Aorta (tissue), 5 donors: Measurements from ENCODE around the gene KCNT2. TPM values are rescaled to one million over a fixed set of nuclear protein-coding genes. Genes with fewer than 3 reads are reported as not detected.

Experiments
- ATAC-seq: fragments of 200-7000 bp; cut with Tn5 transposase; one replicate; pipeline ENCODE4 v1.9.1; 2022; ENCODE audit warnings: moderate library complexity; ENCODE audit not compliant: low FRiP score
- DNase-seq, 2 donors: peaks; one replicate each; pipeline ENCODE4 v3.0.0-alpha.2; 2020
- H3K27ac ChIP-seq, 2 donors: one replicate each; pipeline ENCODE4 v1.5.1; 2013; ENCODE audit warnings: low read length in 2 of 2, mild to moderate bottlenecking in 2 of 2, moderate library complexity in 2 of 2, control low read depth in 1 of 2, inconsistent platforms in 1 of 2, low read depth in 1 of 2
- H3K27me3 ChIP-seq, 2 donors: one replicate each; pipeline ENCODE4 v1.6.1; 2013; ENCODE audit warnings: control low read depth in 1 of 2, low read length in 1 of 2, mild to moderate bottlenecking in 1 of 2, moderate library complexity in 1 of 2; ENCODE audit not compliant: insufficient read depth in 2 of 2, control insufficient read depth in 1 of 2
- H3K36me3 ChIP-seq, 2 donors: one replicate each; pipeline ENCODE4 v1.6.1; 2013; ENCODE audit warnings: control low read depth in 1 of 2, low read length in 1 of 2, mild to moderate bottlenecking in 1 of 2; ENCODE audit not compliant: insufficient read depth in 2 of 2, control insufficient read depth in 1 of 2
- H3K4me1 ChIP-seq, 2 donors: one replicate each; pipeline ENCODE4 v1.6.1; 2013; ENCODE audit warnings: low read length in 2 of 2, control low read depth in 1 of 2, mild to moderate bottlenecking in 1 of 2, moderate library complexity in 1 of 2; ENCODE audit not compliant: insufficient read depth in 2 of 2, control insufficient read depth in 1 of 2
- H3K4me3 ChIP-seq, 2 donors: one replicate each; pipeline ENCODE4 v1.5.1; 2013; ENCODE audit warnings: low read length in 2 of 2, control low read depth in 1 of 2, mild to moderate bottlenecking in 1 of 2
- H3K9me3 ChIP-seq: one replicate; pipeline ENCODE4 v1.6.1; 2013; ENCODE audit warnings: mild to moderate bottlenecking, low read length; ENCODE audit not compliant: control insufficient read depth
- WGBS, 2 donors: extraction: QIAGEN DNeasy Blood & Tissue Kit; methylation state at CpG; one replicate each; pipeline ENCODE4 v1.1.7; 2013; 5-methylcytosine and 5-hydroxymethylcytosine counted together
- intact Hi-C, 2 donors: fragments of 100-400 bp; cut with DNase I; formaldehyde crosslinking; loops; one replicate each; pipeline versions ENCODE4 v1.14.2 to v1.15.0; 2022
- polyA plus RNA-seq, 2 donors: library from polyadenylated mRNA; stranded (reverse); fragments of 200-250 nt; gene quantifications; one replicate each; pipeline ENCODE4 v1.2.3, GENCODE V29; 2013
- total RNA-seq, 2 donors: library from RNA; stranded (reverse); fragmentation: NEBNext Ultra II Directional; extraction: Animal tissue kit (Norgen Biotek cat#: 25700); gene quantifications; one replicate each; pipeline ENCODE4 v1.2.1, GENCODE V29; 2021
- donor health status: healthy with polysubstance abuse.
- donor health status: Bipolar disorder and iron deficiency.
- donor health status: DM: no; HTN: no; CAD: no.
- donor health status: DM: no; HTN: no; CAD: no.
- donor health status: DM: yes; HTN: yes; CAD: no.

The KCNT2 gene
- total and polyA plus RNA-seq, 4 donors = 3.0 to 23.3 (median 16.3) TPM

DNA sequence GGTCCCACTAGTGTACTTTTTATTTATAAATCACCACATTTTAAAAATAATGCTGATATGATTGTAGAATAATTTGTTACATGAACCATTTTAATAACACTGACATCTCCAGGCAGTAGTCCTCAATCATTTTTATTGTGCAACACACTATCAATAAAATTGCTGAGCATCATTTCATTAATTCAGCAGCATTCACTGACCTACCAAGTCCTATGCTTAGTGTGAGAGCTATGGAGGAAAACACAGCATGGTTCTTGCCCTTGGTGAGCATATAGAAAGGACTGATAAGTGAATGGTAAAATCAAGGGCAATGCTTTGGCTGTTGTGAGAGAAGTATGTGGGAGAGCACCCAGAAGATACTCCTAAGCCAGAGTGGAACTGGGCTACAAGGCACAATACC is 119.7 kb downstream of the KCNT2 start:
- ATAC-seq = no peak
- intact Hi-C loops = no loop called here

DNA sequence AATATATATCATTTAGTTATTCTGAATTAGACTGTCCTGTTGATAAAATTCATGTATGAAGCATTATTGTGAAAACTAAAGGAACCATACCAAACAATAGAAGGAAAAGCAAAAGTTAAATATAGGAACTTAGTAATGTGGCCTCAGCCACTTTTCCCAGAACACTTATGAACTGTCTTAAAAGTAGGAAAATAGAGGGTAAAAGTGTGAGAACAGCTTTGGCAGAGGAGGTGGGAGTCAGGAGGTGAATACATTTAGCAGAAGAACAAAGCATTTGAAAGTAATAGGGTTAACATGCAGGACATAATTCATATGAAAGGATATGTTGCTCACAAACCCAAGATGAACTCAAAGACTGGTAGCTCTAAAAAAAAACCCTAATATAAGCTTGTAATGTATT is 121.9 kb downstream of the KCNT2 start:
- no peak overlapping the region for H3K27ac ChIP-seq
- ATAC-seq (no peak), DNase-seq (no peak)
- H3K27me3 ChIP-seq = no peaks in the 10 kb centered on the region
- no peaks in the 10 kb centered on the region for H3K36me3 ChIP-seq
- H3K4me1 ChIP-seq = no peaks in the 10 kb centered on the region
- no peak overlapping the region for H3K4me3 ChIP-seq
- no peaks in the 10 kb centered on the region for H3K9me3 ChIP-seq
- intact Hi-C loops = no loop called here

More for the DNA sequence above, 119.7 kb downstream of the KCNT2 start:
- DNase-seq = no peak
- Histone ChIP-seq H3K4me3 (no peak overlapping the region), H3K27me3 (no peaks in the 10 kb centered on the region), H3K4me1 (no peaks in the 10 kb centered on the region), H3K9me3 (no peaks in the 10 kb centered on the region), H3K36me3 (no peaks in the 10 kb centered on the region), H3K27ac (no peak overlapping the region)

DNA sequence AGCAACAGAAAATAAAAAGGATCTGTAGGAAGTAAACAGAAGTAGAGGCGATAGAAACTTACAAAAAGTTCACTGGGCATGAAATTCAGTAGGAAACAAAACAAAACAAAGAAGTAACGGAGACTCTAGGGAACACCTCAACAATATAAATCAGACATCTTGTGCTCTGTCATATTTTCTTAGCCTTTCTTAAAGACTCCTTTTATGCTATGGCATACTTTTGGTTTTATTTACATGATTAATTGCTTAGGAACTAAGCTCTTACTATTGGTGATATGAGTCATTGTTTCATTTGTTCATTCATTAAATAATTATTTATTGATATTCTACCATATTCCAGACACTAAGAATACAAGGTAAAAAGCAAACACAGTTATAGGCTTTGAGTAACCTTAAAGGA is 126.6 kb downstream of the KCNT2 start:
- no peak overlapping the region for H3K4me3 ChIP-seq
- H3K27me3 ChIP-seq = no peaks in the 10 kb centered on the region
- 86 to 87% methylated on average over 2 of the region's 2 CpGs for WGBS, 2 donors
- DNase-seq (no peak), ATAC-seq (no peak)
- no peaks in the 10 kb centered on the region for H3K4me1 ChIP-seq
- H3K36me3 ChIP-seq = no peaks in the 10 kb centered on the region
- H3K27ac ChIP-seq = no peak overlapping the region
- intact Hi-C loops = no loop called here
- H3K9me3 ChIP-seq = no peaks in the 10 kb centered on the region

DNA sequence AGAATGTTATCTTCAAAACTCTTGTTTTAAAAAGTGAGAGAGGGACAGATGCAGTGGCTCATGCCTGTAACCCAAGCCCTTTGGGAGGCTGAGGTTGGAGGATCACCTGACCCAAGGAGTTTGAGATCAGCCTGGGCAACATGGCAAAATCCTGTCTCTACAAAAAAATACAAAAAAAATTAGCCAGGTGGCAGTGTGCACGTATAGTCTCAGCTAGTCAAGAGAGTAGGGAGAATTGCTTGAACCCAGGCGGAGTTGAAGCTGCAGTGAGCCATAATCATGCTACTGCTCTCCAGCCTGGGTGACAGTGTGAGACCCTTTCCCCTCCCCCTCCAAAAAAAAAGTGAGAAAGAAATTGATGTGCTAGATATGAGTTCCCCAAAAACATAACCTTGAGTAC is 131.0 kb downstream of the KCNT2 start:
- WGBS, 2 donors = 90 to 91% methylated on average over 2 of the region's 2 CpGs
- no peak for DNase-seq
- intact Hi-C loops = no loop called here
- Histone ChIP-seq H3K27ac (no peak overlapping the region), H3K4me3 (no peak overlapping the region), H3K9me3 (no peaks in the 10 kb centered on the region), H3K27me3 (no peaks in the 10 kb centered on the region), H3K4me1 (no peaks in the 10 kb centered on the region), H3K36me3 (no peaks in the 10 kb centered on the region)
- no peak for ATAC-seq

DNA sequence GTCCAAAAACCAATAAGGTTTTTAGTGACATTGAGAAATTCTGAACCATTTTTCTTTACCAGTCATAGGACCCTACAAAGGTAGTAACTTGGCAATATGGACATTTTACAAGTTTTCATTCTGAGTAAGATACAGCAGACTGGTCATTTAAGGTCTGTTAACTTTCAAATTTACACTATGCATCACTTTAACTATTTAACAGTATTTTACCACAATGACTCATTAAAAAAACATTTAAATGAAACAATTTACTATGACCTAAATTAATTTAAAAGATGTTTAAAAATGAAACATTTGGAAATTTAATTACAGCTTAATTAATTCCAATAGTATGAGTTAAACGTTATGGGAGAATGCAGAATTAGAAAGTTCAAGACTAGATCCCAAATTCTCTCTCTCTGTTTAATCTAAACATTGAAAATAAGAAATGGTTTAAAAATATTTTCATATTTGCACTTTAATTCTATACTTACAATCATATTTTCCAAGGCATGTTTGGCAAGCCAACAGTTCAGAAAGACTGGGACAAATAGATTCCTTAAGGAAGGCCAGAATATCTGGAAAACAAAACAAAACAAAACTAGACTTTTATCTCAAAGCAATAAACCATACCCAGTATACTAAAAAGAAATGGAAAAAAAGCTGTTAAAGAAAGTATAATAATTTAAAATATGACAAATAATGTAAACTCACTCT is 140.9 kb downstream of the KCNT2 start:
- H3K27me3 ChIP-seq = no peaks in the 10 kb centered on the region
- H3K9me3 ChIP-seq = no peaks in the 10 kb centered on the region
- intact Hi-C loops = no loop called here
- ATAC-seq (no peak), DNase-seq (no peak)
- H3K4me1 ChIP-seq = no peaks in the 10 kb centered on the region
- 29 to 38% methylated on average over 1 of the region's 1 CpG for WGBS, 2 donors
- no peak overlapping the region for H3K4me3 ChIP-seq
- H3K27ac ChIP-seq = no peak overlapping the region
- no peaks in the 10 kb centered on the region for H3K36me3 ChIP-seq

DNA sequence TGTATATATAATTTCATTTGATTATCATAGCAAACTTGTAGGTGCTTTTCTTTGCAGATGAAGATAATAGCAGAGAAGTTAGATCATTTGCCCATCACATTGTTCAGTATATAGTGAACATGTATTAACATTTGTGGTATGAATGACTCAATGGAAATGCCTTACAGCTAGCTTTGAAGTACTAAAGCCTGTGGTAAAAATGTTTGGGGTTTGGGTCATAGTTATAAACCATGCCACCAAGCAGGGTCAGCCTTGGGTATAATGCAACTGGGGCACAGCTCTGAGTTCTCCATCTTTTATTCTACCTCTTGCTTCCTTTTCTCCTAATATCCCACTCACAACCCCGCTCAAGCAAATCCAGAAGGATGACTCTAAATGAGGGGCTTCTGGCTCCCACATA is 141.6 kb downstream of the KCNT2 start:
- H3K27ac ChIP-seq = no peak overlapping the region
- H3K36me3 ChIP-seq = no peaks in the 10 kb centered on the region
- no peak overlapping the region for H3K4me3 ChIP-seq
- no peak for DNase-seq
- H3K27me3 ChIP-seq = no peaks in the 10 kb centered on the region
- no peaks in the 10 kb centered on the region for H3K9me3 ChIP-seq
- 98 to 100% methylated on average over 1 of the region's 1 CpG for WGBS, 2 donors
- intact Hi-C loops = no loop called here
- H3K4me1 ChIP-seq = no peaks in the 10 kb centered on the region
- ATAC-seq = no peak

DNA sequence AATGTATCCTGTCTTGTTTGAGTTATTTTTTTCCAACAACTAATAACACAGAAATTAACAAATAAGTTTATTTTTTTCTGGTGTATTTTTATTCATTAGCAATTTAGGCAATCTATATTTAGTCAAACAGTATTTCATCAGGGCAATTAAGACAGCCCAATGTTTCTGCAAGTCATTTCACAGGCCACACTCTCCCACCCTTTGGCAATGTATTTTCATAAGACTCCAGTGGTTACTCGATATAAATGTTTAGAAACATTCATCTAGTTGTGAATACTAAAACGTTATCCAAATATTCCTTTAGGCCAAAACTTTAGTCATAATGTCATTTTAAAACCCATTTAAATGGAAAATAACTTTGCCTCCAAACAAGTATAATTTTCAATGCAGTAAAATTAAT is 142.1 kb downstream of the KCNT2 start:
- no peak for DNase-seq
- H3K9me3 ChIP-seq = no peaks in the 10 kb centered on the region
- no peaks in the 10 kb centered on the region for H3K27me3 ChIP-seq
- H3K4me1 ChIP-seq = no peaks in the 10 kb centered on the region
- WGBS, 2 donors = 10 to 11% methylated on average over 2 of the region's 2 CpGs
- intact Hi-C loops = no loop called here
- no peaks in the 10 kb centered on the region for H3K36me3 ChIP-seq
- H3K27ac ChIP-seq = no peak overlapping the region
- no peak for ATAC-seq
- no peak overlapping the region for H3K4me3 ChIP-seq

DNA sequence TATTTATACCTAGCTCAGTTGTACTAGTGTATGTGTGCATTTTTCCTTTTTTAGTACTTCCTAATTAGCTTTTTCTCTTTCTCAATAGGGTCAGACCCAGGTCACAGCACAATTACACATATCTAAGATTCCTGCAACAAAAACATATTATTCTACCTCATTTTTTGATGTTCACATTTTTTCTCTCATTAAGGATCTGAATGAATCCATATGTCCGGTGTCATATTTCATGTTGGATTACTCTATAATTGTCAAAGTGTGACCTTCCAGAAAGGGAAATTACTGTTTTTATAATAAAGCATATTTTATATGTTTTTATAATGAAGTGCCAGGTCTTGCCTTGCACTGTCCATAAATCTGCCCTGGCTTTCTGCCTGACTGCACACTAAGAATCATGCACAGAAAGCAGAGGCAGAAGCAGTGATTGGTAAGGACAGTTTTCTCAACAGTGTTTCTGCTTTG is 143.7 kb downstream of the KCNT2 start:
- H3K36me3 ChIP-seq = no peaks in the 10 kb centered on the region
- ATAC-seq (no peak), DNase-seq (no peak)
- H3K9me3 ChIP-seq = no peaks in the 10 kb centered on the region
- H3K4me3 ChIP-seq = no peak overlapping the region
- intact Hi-C loops = no loop called here
- 53 to 80% methylated on average over 1 of the region's 1 CpG for WGBS, 2 donors
- no peaks in the 10 kb centered on the region for H3K4me1 ChIP-seq
- H3K27ac ChIP-seq = no peak overlapping the region
- H3K27me3 ChIP-seq = no peaks in the 10 kb centered on the region

DNA sequence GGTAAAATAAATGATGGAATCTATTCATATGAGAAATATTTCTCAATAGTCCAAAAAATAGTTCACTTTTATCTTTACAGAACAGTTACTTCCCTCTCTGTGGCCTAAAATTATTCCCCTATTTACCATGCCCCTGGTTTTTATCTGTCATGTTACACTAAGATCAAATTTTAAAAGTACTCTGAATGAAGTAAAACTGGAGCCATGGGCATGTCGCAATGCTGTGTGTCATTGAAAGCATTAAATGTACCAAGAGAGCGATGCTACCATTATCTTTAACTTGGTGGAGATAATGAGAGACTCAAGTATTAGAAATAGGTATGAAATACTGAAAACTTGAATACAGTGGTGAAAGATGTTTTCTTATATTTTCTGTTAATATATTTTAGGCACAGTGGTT is 146.2 kb downstream of the KCNT2 start:
- Histone ChIP-seq H3K36me3 (no peaks in the 10 kb centered on the region), H3K9me3 (no peaks in the 10 kb centered on the region), H3K4me3 (no peak overlapping the region), H3K27me3 (no peaks in the 10 kb centered on the region), H3K27ac (no peak overlapping the region), H3K4me1 (no peaks in the 10 kb centered on the region)
- intact Hi-C loops = no loop called here
- ATAC-seq (no peak), DNase-seq (no peak)
- WGBS, 2 donors = 96 to 97% methylated on average over 2 of the region's 2 CpGs
